HepG2 (cell line): ENCODE measurements around the gene DENND1C. TPM values are rescaled to one million over a fixed set of nuclear protein-coding genes. Genes with fewer than 3 reads are reported as not detected.
A peak's percentile ranks its signal among the peaks of the same experiment; 100 is the strongest.

ENCODE experiments used
- ERF ChIP-seq: IDR thresholded peaks from 2 replicates; pipeline ENCODE4 v1.6.1; 2018; ENCODE audit warnings: missing biosample characterization, missing genetic modification reagents
- GMEB2 ChIP-seq: IDR thresholded peaks from 2 replicates; pipeline ENCODE4 v1.6.1; 2016; ENCODE audit warnings: missing biosample characterization, missing genetic modification reagents, low read depth
- PCBP1 ChIP-seq: fragments of 200-400 bp; formaldehyde crosslinking; IDR thresholded peaks from 2 replicates; pipeline ENCODE4 v1.6.1; 2017; ENCODE audit warnings: mild to moderate bottlenecking, low read depth, low read length, borderline replicate concordance
- PRDM15 ChIP-seq: sonication (generic); formaldehyde crosslinking; IDR thresholded peaks from 2 replicates; pipeline ENCODE4 v1.4.0; 2020; ENCODE audit warnings: missing genetic modification reagents
- RAD21 ChIP-seq: fragments of 450-650 bp; formaldehyde crosslinking; IDR thresholded peaks from 2 replicates; pipeline ENCODE4 v1.5.0; 2020; ENCODE audit warnings: mild to moderate bottlenecking
- SSRP1 ChIP-seq: IDR thresholded peaks from 2 replicates; pipeline ENCODE4 v1.6.1; 2016; ENCODE audit warnings: control low read depth
- TCF12 ChIP-seq, 2 experiments: fragments of 450-650 bp in 1 of 2; sonication (generic) in 1 of 2; formaldehyde crosslinking in 1 of 2; IDR thresholded peaks; 2 replicates each; pipeline versions ENCODE4 v1.6.1 to v1.8.0; 2017 to 2022; ENCODE audit warnings: antibody characterized with exemption in 1 of 2, mild to moderate bottlenecking in 1 of 2, missing genetic modification reagents in 1 of 2, moderate library complexity in 1 of 2
- ZC3H13 ChIP-seq: sonication (generic); formaldehyde crosslinking; IDR thresholded peaks from 2 replicates; pipeline ENCODE4 v1.8.1; 2023; ENCODE audit warnings: mild to moderate bottlenecking, missing genetic modification reagents, moderate library complexity
- ZNF446 ChIP-seq: sonication (generic); formaldehyde crosslinking; IDR thresholded peaks from 2 replicates; pipeline ENCODE4 v1.5.0; 2020; ENCODE audit warnings: mild to moderate bottlenecking, missing genetic modification reagents
- ZNF782 ChIP-seq: sonication (generic); formaldehyde crosslinking; IDR thresholded peaks from 2 replicates; pipeline ENCODE4 v1.4.0; 2020; ENCODE audit warnings: missing genetic modification reagents, mild to moderate bottlenecking, borderline replicate concordance
- polyA plus RNA-seq, 8 experiments: library from polyadenylated mRNA; depleted of rRNA in 3 of 8; stranded (reverse) in 7 of 8; unstranded in 1 of 8; fragments of >200 nt; fragmentation: Illumina TruSeq in 4 of 8; extraction: Trizol in 4 of 8; gene quantifications; 2 replicates each; pipeline versions ENCODE4 v1.2.1 to v1.2.3, GENCODE V29; 2011 to 2016; ENCODE audit warnings: low read depth in 4 of 8, missing spikeins in 1 of 8, mixed read lengths in 1 of 8; ENCODE audit not compliant: insufficient read depth in 1 of 8
- total RNA-seq, 5 experiments: library from RNA; depleted of rRNA; stranded (reverse); fragments of >200 nt; fragmentation: Illumina TruSeq; extraction: Trizol; gene quantifications; 2 replicates each; pipeline ENCODE4 v1.2.3, GENCODE V29; 2016; ENCODE audit warnings: low read depth in 1 of 5
- TF ChIP-seq, protein P1 (sequence below): sonication (generic); formaldehyde crosslinking; IDR thresholded peaks from 2 replicates; pipeline ENCODE4 v1.4.0; 2020; ENCODE audit warnings: missing genetic modification reagents
- TF ChIP-seq, protein P2 (sequence below): IDR thresholded peaks from 2 replicates; pipeline ENCODE4 v1.6.1; 2018; ENCODE audit warnings: missing genetic modification reagents, mild to moderate bottlenecking, missing compliant biosample characterization
- TF ChIP-seq, protein P3 (sequence below): sonication (generic); formaldehyde crosslinking; IDR thresholded peaks from 2 replicates; pipeline ENCODE4 v1.8.0; 2022; ENCODE audit warnings: missing genetic modification reagents, mild to moderate bottlenecking, moderate library complexity, borderline replicate concordance

Gene DENND1C
- total and polyA plus RNA-seq, 2 of the 13 experiments (the other 11 are each of a cell fraction or from before 2014, with no cell fraction given): 0.04 to 0.73 TPM

DNA sequence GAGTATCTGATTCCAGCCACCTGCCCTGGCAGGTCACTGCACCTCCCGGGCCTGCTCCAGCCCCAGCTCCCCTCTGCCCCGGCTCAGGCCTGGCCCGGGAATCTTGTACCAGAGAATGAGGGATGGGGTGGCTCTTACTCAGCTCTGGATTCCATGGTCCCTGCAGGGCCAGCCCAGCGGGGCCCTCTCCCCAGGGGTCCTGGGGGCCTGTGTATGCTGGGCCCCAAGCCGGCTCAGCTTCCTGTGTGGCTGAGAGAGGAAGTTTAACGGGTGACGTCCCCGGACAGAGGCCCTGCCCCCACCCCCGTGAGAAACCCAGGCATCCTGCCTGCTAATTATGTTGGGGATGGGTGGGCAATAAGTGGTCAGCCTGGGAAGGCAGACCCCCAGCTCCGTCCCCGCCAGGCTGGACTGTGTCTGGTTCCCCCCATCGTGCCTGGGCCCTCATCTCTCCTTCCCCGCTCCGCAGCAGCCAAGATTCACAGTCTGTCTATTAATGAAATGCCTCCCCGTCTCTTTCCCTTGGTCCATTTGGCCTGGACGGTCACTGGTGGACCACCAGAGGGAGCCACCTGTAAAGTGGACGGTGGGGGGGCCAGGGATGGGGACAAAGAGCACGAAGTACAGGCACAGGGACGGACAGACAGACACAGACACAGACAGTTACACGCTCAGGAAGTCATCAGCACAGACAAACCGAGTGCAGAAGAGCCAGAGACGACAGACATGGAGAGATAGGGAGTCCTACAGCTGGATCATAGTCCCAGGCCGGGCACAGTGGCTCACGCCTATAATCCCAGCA is at the start of gene DENND1C (continued):
- TF ChIP-seq, protein P1, sequence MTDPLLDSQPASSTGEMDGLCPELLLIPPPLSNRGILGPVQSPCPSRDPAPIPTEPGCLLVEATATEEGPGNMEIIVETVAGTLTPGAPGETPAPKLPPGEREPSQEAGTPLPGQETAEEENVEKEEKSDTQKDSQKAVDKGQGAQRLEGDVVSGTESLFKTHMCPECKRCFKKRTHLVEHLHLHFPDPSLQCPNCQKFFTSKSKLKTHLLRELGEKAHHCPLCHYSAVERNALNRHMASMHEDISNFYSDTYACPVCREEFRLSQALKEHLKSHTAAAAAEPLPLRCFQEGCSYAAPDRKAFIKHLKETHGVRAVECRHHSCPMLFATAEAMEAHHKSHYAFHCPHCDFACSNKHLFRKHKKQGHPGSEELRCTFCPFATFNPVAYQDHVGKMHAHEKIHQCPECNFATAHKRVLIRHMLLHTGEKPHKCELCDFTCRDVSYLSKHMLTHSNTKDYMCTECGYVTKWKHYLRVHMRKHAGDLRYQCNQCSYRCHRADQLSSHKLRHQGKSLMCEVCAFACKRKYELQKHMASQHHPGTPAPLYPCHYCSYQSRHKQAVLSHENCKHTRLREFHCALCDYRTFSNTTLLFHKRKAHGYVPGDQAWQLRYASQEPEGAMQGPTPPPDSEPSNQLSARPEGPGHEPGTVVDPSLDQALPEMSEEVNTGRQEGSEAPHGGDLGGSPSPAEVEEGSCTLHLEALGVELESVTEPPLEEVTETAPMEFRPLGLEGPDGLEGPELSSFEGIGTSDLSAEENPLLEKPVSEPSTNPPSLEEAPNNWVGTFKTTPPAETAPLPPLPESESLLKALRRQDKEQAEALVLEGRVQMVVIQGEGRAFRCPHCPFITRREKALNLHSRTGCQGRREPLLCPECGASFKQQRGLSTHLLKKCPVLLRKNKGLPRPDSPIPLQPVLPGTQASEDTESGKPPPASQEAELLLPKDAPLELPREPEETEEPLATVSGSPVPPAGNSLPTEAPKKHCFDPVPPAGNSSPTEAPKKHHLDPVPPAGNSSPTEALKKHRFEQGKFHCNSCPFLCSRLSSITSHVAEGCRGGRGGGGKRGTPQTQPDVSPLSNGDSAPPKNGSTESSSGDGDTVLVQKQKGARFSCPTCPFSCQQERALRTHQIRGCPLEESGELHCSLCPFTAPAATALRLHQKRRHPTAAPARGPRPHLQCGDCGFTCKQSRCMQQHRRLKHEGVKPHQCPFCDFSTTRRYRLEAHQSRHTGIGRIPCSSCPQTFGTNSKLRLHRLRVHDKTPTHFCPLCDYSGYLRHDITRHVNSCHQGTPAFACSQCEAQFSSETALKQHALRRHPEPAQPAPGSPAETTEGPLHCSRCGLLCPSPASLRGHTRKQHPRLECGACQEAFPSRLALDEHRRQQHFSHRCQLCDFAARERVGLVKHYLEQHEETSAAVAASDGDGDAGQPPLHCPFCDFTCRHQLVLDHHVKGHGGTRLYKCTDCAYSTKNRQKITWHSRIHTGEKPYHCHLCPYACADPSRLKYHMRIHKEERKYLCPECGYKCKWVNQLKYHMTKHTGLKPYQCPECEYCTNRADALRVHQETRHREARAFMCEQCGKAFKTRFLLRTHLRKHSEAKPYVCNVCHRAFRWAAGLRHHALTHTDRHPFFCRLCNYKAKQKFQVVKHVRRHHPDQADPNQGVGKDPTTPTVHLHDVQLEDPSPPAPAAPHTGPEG: peak; percentile 78; the same call in 1 of the 2 replicates
- TF ChIP-seq, protein P2, sequence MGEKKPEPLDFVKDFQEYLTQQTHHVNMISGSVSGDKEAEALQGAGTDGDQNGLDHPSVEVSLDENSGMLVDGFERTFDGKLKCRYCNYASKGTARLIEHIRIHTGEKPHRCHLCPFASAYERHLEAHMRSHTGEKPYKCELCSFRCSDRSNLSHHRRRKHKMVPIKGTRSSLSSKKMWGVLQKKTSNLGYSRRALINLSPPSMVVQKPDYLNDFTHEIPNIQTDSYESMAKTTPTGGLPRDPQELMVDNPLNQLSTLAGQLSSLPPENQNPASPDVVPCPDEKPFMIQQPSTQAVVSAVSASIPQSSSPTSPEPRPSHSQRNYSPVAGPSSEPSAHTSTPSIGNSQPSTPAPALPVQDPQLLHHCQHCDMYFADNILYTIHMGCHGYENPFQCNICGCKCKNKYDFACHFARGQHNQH (CRISPR knock-in tag): no peak
- TF ChIP-seq ZNF446 (CRISPR knock-in tag) (no peak), RAD21 (CRISPR knock-in tag) (peak; percentile 64), ZNF782 (no peak), GMEB2 (no peak), PCBP1 (0 out of 2 replicates have a peak, but pooled peaks have one; percentile 27), PRDM15 (CRISPR knock-in tag) (no peak), ZC3H13 (no peak), SSRP1 (no peak), ERF (CRISPR knock-in tag) (no peak), TCF12 (IDR thresholded peaks at IDR 0.05) (no peak), TCF12 (CRISPR knock-in tag; IDR thresholded peaks at IDR 0.05) (no peak)
- TF ChIP-seq, protein P3, sequence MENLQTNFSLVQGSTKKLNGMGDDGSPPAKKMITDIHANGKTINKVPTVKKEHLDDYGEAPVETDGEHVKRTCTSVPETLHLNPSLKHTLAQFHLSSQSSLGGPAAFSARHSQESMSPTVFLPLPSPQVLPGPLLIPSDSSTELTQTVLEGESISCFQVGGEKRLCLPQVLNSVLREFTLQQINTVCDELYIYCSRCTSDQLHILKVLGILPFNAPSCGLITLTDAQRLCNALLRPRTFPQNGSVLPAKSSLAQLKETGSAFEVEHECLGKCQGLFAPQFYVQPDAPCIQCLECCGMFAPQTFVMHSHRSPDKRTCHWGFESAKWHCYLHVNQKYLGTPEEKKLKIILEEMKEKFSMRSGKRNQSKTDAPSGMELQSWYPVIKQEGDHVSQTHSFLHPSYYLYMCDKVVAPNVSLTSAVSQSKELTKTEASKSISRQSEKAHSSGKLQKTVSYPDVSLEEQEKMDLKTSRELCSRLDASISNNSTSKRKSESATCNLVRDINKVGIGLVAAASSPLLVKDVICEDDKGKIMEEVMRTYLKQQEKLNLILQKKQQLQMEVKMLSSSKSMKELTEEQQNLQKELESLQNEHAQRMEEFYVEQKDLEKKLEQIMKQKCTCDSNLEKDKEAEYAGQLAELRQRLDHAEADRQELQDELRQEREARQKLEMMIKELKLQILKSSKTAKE (CRISPR knock-in tag): no peak
